Esophagus muscularis mucosa (tissue), 3 donors: ENCODE data around the gene ATXN2.

Experiments
- POLR2A ChIP-seq: fragments of 450-650 bp; IDR thresholded peaks from one replicate; pipeline ENCODE4 v1.6.1; 2017; ENCODE audit warnings: antibody characterized with exemption, moderate library complexity, mild to moderate bottlenecking, low read depth
- POLR2AphosphoS5 ChIP-seq, 2 donors: sonication (generic); formaldehyde crosslinking; IDR thresholded peaks; one replicate each; pipeline ENCODE4 v1.6.1; 2017; ENCODE audit warnings: antibody characterized with exemption in 2 of 2
- TF ChIP-seq, protein P1 (sequence below), 3 experiments: fragments of 200-600 bp in 2 of 3; fragments of 450-650 bp in 1 of 3; sonication (generic) in 2 of 3; IDR thresholded peaks; one replicate each; pipeline ENCODE4 v1.5.1; 2017 to 2019; ENCODE audit warnings: antibody characterized with exemption in 3 of 3, mild to moderate bottlenecking in 2 of 3, moderate library complexity in 1 of 3

DNA sequence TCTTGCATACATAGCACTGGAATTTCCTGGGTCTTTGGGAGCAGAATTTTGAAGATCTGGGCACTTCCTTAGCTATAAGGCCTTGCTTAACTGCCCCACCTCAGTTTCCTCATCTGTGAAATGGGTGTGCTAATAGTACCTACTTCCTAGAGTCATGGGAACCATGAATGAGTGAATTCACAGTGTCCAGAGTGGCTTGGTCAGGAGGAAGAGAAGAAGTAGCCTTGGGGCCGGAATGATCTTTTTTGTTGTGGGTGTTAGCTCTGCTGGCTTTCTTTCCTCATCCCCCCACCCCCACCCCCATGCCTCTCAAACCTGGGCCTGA is 191.0 kb downstream of the ATXN2 start:
- TF ChIP-seq, protein P1, sequence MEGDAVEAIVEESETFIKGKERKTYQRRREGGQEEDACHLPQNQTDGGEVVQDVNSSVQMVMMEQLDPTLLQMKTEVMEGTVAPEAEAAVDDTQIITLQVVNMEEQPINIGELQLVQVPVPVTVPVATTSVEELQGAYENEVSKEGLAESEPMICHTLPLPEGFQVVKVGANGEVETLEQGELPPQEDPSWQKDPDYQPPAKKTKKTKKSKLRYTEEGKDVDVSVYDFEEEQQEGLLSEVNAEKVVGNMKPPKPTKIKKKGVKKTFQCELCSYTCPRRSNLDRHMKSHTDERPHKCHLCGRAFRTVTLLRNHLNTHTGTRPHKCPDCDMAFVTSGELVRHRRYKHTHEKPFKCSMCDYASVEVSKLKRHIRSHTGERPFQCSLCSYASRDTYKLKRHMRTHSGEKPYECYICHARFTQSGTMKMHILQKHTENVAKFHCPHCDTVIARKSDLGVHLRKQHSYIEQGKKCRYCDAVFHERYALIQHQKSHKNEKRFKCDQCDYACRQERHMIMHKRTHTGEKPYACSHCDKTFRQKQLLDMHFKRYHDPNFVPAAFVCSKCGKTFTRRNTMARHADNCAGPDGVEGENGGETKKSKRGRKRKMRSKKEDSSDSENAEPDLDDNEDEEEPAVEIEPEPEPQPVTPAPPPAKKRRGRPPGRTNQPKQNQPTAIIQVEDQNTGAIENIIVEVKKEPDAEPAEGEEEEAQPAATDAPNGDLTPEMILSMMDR (IDR thresholded peaks at IDR 0.05) = no peak
- TF ChIP-seq POLR2AphosphoS5 (IDR thresholded peaks at IDR 0.05) (no peak), POLR2A (no peak)
